ENCODE measurements around the gene SLC30A4.
"Not testable (repeated sequence)": the region's sequence is repeated elsewhere in the genome, so short reads cannot be mapped to it uniquely, and the experiment has no call there.

SLC30A4 gene

GRCh38 chr15:45510758-45511280, 11.7 kb downstream of the SLC30A4 start:
- DNase-seq (ENCODE audit: low spot score), result no peak

- DNase-seq (ENCODE audit: low spot score), result not testable (repeated sequence)
Observed at GRCh38 chr15:45507143-45507542, 15.4 kb downstream of the SLC30A4 start.

- no peak for DNase-seq (ENCODE audit: low spot score)
Observed at GRCh38 chr15:45499426-45499825, 23.1 kb downstream of the SLC30A4 start.

- no peak for DNase-seq (ENCODE audit: low spot score)
Observed at GRCh38 chr15:45498701-45499100, 23.9 kb downstream of the SLC30A4 start.

- DNase-seq (ENCODE audit: low spot score), result no peak
Observed at GRCh38 chr15:45497261-45497660, 25.3 kb downstream of the SLC30A4 start.

GRCh38 chr15:45496658-45497057, 25.9 kb downstream of the SLC30A4 start:
- no peak for DNase-seq (ENCODE audit: low spot score)

GRCh38 chr15:45495588-45495987, 27.0 kb downstream of the SLC30A4 start:
- no peak for DNase-seq (ENCODE audit: low spot score)

GRCh38 chr15:45489690-45490238, 32.8 kb downstream of the SLC30A4 start:
- no peak for DNase-seq (ENCODE audit: low spot score)

- no peak for DNase-seq (ENCODE audit: low spot score)
Observed at GRCh38 chr15:45486317-45486716, 36.2 kb downstream of the SLC30A4 start.

GRCh38 chr15:45481135-45481534, 41.4 kb downstream of the SLC30A4 start:
- DNase-seq (ENCODE audit: low spot score), result no peak

GRCh38 chr15:45476410-45476809, 46.1 kb downstream of the SLC30A4 start:
- no peak for DNase-seq (ENCODE audit: low spot score)

- DNase-seq (ENCODE audit: low spot score), result no peak
Observed at GRCh38 chr15:45474799-45475198, 47.8 kb downstream of the SLC30A4 start.

GRCh38 chr15:45473068-45473467, 49.5 kb downstream of the SLC30A4 start:
- no peak for DNase-seq (ENCODE audit: low spot score)

GRCh38 chr15:45471151-45471550, 51.4 kb downstream of the SLC30A4 start:
- no peak for DNase-seq (ENCODE audit: low spot score)

- no peak for DNase-seq (ENCODE audit: low spot score)
Observed at GRCh38 chr15:45469441-45469840, 53.1 kb downstream of the SLC30A4 start.

GRCh38 chr15:45469027-45469426, 53.5 kb downstream of the SLC30A4 start:
- DNase-seq (ENCODE audit: low spot score), result no peak

- no peak for DNase-seq (ENCODE audit: low spot score)
Observed at GRCh38 chr15:45468294-45468693, 54.3 kb downstream of the SLC30A4 start.

GRCh38 chr15:45458746-45459403, 63.7 kb downstream of the SLC30A4 start:
- peak; percentile 86 for DNase-seq (ENCODE audit: low spot score)

- DNase-seq (ENCODE audit: low spot score), result peak; percentile 91
Observed at GRCh38 chr15:45457641-45458539, 64.7 kb downstream of the SLC30A4 start.

GRCh38 chr15:45457220-45457619, 65.3 kb downstream of the SLC30A4 start:
- DNase-seq (ENCODE audit: low spot score), result no peak

GRCh38 chr15:45456212-45457106, 66.1 kb downstream of the SLC30A4 start:
- DNase-seq (ENCODE audit: low spot score), result peak; percentile 12

- no peak for DNase-seq (ENCODE audit: low spot score)
Observed at GRCh38 chr15:45454814-45455213, 67.7 kb downstream of the SLC30A4 start.
